GM12892 (cell line): ENCODE data around the gene APBB3.
"Not testable (repeated sequence)": the region's sequence is repeated elsewhere in the genome, so short reads cannot be mapped to it uniquely, and the experiment has no call there.

ENCODE experiments used
- POLR2A ChIP-seq: IDR thresholded peaks from 2 replicates; pipeline ENCODE4 v1.6.1; 2011; ENCODE audit warnings: low read depth, low read length, control low read depth
- POLR2AphosphoS5 ChIP-seq: IDR thresholded peaks from 2 replicates; pipeline ENCODE4 v1.6.1; 2011; ENCODE audit warnings: low read depth, low read length, control low read depth

GRCh38 chr5:140593070-140593469, 28.7 kb upstream of the APBB3 start:
- not testable (repeated sequence) for TF ChIP-seq POLR2AphosphoS5, POLR2A
